ENCODE data around the gene C1orf159.

C1orf159 gene

DNA sequence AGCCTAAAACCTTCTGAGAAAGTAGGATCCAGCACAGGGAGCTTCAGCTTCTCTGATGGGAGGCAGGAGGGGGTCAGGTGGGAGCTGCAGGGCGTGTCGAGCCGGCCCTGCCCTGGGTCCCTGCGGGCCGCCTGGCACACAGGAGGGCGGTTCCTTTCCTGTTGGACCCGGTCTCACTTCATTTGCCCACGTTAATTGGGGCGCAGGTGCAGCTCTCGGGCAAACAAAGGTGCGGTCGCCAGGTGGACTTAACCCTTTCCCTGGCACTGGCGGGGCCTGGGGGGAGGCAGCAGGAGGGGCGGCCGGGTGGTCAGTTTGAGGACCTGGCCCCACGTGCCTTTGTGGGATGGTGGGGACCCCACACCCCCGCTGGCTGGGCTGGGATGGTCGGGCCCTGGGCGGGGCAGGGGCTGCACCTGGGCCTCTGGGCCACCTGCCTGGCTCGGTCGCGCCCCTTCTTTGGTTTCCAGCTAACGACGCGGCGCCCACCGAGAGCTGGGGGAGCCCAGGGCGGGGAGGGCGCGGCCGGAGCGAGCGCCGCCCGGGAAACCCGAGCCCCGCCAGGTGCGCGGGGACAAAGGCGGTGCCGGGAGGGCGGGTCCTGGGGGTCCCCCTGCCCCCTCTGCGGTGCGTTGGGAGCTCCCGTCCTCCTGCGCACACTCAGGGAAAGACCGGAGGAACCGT, 20.8 kb upstream of the C1orf159 start:
- no peak for DNase-seq (ENCODE audit: low spot score)
- Histone ChIP-seq H3K27ac (no peak overlapping the region), H3K4me3 (no peak overlapping the region)
- TF ChIP-seq, protein P1, sequence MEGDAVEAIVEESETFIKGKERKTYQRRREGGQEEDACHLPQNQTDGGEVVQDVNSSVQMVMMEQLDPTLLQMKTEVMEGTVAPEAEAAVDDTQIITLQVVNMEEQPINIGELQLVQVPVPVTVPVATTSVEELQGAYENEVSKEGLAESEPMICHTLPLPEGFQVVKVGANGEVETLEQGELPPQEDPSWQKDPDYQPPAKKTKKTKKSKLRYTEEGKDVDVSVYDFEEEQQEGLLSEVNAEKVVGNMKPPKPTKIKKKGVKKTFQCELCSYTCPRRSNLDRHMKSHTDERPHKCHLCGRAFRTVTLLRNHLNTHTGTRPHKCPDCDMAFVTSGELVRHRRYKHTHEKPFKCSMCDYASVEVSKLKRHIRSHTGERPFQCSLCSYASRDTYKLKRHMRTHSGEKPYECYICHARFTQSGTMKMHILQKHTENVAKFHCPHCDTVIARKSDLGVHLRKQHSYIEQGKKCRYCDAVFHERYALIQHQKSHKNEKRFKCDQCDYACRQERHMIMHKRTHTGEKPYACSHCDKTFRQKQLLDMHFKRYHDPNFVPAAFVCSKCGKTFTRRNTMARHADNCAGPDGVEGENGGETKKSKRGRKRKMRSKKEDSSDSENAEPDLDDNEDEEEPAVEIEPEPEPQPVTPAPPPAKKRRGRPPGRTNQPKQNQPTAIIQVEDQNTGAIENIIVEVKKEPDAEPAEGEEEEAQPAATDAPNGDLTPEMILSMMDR (IDR thresholded peaks at IDR 0.05) = no peak

DNA sequence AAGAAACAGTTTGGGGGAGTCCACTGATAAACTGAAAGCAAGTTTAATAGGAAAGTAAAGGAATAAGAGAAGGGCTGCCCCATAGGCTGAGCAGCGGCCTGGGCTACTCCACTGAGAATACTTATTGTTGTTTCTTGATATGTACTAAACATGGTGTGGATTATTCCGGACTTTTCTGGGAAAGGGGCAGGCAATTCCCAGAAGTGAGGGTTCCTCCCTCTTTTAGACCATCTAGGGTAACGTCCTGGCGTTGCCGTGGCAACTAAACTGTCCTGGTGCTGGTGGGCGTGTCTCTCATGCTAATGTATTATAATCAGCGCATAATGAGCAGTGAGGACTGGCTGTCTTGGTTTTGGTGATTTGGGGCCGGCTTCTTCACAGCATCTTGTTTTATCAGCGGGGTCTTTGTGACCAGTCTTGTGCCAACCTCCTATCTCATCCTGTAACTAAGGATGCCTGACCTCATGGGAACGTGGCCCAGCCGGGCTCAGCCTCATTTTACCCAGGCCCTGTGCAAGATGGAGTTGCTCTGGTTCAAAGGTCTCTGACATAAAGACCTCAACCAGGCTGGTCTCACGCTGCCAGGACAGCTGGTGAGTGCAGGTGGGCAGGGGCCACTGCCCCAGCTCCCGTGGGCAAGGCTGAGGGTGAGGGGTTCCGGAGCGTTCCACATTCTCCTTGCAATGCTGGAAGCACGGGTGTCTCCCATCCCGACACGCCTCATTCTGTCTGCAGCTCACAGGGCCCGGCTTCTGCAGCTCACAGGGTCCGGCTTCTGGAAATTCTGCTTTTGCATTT, 19.6 kb upstream of the C1orf159 start:
- no peak overlapping the region for H3K4me3 ChIP-seq
- DNase-seq (ENCODE audit: low spot score) = no peak
- no peak overlapping the region for H3K27ac ChIP-seq
- TF ChIP-seq, protein P1 (IDR thresholded peaks at IDR 0.05) = no peak

DNA sequence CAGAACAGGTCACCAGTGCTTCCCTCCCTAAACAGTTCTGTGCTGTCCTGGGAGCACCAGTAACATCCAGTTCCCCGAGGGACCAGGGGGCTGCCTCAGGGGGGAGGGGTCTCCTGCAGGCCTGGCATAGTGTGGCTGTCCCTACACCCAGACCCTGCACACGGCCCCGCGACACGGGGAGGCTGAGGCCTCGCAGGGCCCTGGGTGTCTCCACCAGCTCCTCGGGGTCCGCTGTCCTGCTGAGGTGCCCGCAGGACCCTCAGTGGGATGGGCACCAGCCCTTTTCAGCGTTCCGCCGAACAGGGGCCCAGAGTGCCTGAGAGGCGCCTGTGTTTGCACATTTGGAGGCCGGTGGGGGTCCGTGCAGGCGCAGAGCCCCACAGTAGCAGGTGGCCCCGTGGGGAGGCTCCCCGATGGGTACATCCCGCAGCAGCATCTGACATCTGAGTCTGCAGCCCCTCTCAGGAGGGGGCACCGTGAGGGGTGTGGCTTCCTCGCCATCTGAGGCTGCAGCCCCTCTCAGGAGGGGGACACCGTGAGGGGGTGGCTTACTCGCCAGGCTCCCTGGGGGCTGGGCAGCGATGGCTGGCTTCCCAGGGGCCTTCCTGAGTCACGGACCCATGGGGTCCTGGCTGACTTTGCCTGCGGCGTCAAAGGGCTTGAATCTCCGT, 18.5 kb upstream of the C1orf159 start:
- no peak for DNase-seq (ENCODE audit: low spot score)
- TF ChIP-seq, protein P1 (IDR thresholded peaks at IDR 0.05) = no peak
- H3K27ac ChIP-seq = no peak overlapping the region
- no peak overlapping the region for H3K4me3 ChIP-seq

DNA sequence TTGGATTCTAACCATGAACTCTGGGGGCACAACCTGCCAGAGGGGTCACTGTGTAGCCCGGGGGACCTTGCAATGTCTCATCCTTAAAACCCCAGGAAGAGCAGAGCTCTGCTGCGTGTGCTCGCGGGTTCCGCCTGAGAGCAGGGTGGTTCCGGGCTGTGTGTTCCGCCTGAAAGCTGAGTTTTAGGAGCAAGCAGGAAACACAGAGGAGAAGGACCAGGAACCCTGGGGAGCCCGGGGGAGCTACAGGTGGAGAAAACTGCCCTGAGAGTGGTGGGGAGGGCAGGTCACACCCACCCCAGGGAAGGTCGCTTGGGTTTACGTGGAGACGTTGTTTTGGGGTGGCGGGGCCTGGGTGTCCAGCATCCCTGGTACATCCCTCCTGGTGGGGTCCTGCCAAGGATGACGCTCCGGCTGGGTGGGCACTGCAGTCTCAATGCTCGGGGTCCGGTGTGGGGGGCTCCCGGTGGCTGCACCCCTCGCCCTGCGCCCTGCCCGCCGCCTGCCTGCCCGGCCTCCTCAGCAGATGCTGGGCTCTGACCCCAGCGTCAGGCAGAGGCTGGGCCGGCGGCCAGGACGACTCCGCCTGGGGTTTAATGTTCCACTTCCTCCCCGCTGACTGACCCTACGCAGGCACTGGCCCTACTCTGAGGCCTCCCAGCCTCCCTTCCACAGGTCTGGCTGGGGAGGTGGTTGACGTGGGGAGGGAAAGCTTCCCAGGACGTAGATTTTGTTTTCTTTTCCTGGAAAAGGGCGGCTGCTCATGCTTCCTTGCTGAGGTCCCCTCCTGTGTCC, 17.3 kb upstream of the C1orf159 start:
- Histone ChIP-seq H3K27ac (peak overlapping the region in 1 of 2 donors; percentile 16), H3K4me3 (no peak overlapping the region)
- TF ChIP-seq, protein P1 (IDR thresholded peaks at IDR 0.05) = no peak
- no peak for DNase-seq (ENCODE audit: low spot score)

DNA sequence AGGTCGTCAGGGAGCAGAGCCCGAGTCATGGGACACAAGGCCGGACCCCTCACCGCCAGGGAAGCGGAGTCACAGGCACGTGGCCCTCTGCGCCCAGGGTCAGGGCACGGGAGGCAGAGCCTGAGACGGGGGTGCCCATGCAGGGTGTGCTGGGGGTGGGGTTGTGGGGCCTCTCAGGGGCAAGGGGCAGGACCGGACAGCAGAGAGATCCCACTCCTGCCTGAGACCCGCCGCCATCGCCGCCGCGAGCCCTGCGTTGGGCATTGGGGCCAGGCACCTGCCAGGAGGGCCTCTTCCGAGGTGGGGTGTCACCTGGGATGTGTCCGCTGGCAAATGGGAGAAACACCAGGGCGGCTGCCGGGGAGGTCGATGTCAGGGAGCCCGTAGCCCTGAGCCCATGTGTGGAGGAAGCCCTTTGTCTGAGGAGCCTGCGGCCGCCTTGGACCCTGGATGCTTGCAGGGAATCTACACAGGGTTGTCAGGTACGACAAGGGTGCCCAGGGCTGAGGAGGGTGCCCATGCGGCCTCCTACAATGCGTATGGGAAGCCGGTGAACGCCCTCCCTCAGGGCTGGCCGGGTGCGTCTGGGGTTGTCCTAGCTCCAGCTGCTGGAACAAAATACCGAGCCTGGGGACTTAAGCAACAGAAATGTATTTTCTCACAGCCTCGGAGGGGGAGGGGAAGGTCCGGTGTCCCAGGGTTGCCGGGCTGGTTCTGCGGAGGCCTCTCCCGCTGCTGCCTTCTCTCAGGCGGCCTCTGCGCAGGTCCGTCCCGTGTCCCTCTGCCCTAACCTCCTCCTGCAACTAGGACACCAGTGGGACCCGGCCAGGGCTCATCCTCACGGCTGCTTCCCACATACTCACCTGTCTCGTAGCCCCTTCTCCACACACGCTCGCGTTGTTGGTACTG, 16.4 kb upstream of the C1orf159 start:
- TF ChIP-seq, protein P1 (IDR thresholded peaks at IDR 0.05) = no peak
- DNase-seq (ENCODE audit: low spot score) = no peak
- no peak overlapping the region for H3K4me3 ChIP-seq
- H3K27ac ChIP-seq = no peak overlapping the region
